Peyer's patch (tissue), 4 donors: ENCODE measurements around the gene SPRED1.

Source experiments
- CTCF ChIP-seq, 6 experiments: fragments of 450-650 bp in 4 of 6; fragments of 200-600 bp in 2 of 6; sonication (generic) in 1 of 6; IDR thresholded peaks; one replicate each; pipeline ENCODE4 v1.5.1; 2017 to 2019; ENCODE audit warnings: antibody characterized with exemption in 6 of 6, mild to moderate bottlenecking in 3 of 6, moderate library complexity in 1 of 6
- POLR2A ChIP-seq, 2 donors: fragments of 450-650 bp; IDR thresholded peaks; one replicate each; pipeline ENCODE4 v1.5.1; 2017; ENCODE audit warnings: antibody characterized with exemption in 2 of 2, mild to moderate bottlenecking in 2 of 2, moderate library complexity in 2 of 2

DNA sequence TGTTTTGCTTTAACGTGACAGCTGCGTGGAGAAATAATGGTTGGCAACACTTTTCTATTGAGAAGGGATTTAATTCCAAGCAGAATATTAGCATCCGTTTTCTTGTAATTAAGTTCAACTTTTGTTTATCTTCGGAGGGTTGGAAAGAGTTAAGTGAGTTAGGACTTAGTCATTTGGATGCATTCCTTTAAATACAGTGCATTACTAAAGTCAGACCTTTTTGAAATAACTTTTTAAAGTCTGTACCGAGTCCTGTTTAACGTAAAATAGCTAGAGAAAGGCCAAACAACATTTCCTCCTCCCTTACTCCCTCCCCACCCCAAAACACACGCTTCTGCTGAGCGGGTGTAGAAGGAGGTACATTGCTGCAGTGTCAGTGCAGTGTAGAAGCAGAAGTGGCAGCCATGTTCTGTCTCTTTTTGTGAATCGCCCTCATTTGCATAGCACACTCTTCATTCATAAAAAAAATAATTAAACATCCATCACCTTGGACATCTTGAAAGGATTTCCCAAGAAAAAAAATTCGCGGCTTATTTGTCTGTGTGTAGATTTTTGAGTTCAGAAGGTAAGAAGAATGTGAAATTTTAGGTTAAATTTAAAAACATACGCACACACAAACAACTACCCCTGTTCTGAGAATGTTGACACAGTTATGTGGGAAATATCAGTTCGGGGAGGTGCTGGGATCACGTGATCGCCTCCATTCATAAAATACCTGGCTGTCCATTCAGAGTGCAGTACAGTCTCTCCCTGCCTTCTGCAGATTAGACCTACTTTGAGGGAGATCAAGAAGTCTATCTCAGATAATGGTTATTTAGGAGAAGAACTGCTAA, 1.6 kb downstream of the SPRED1 start:
- peak in 1 of 2 donors; percentile 39 for TF ChIP-seq POLR2A (IDR thresholded peaks at IDR 0.05)
- no peak for TF ChIP-seq CTCF (IDR thresholded peaks at IDR 0.05)
